ENCODE measurements around the gene CASTOR1.
A peak's percentile ranks its signal among the peaks of the same experiment; 100 is the strongest.

Gene CASTOR1

DNA sequence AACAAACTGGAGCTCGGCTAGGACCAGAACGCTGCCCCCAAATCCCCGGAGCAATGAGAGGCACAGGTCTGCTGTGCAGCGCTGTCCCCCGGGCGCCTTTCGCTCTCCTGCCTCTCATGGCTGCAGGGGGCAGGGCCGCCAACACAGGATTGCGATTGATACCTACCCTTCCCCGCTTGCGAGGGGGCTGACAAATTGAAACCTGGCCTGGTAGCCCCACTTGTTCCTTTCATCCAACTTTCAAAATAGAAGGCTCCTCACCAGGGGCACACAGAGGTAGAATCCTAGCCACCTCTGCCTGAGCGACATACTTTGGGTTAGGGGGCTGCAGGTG lies 642 bp upstream of the CASTOR1 start:
- no peak for DNase-seq (ENCODE audit: low read depth)
- TF ChIP-seq, protein P1, sequence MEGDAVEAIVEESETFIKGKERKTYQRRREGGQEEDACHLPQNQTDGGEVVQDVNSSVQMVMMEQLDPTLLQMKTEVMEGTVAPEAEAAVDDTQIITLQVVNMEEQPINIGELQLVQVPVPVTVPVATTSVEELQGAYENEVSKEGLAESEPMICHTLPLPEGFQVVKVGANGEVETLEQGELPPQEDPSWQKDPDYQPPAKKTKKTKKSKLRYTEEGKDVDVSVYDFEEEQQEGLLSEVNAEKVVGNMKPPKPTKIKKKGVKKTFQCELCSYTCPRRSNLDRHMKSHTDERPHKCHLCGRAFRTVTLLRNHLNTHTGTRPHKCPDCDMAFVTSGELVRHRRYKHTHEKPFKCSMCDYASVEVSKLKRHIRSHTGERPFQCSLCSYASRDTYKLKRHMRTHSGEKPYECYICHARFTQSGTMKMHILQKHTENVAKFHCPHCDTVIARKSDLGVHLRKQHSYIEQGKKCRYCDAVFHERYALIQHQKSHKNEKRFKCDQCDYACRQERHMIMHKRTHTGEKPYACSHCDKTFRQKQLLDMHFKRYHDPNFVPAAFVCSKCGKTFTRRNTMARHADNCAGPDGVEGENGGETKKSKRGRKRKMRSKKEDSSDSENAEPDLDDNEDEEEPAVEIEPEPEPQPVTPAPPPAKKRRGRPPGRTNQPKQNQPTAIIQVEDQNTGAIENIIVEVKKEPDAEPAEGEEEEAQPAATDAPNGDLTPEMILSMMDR (IDR thresholded peaks at IDR 0.05; ENCODE audit: low read depth, low read length, missing control alignments): no peak
- in situ Hi-C loops (cut with HindIII; ENCODE audit: low sequenced_read_pairs): no loop called here
- H3K4me3 ChIP-seq (ENCODE audit: low read depth, low read length): peak overlapping the region; percentile 85

DNA sequence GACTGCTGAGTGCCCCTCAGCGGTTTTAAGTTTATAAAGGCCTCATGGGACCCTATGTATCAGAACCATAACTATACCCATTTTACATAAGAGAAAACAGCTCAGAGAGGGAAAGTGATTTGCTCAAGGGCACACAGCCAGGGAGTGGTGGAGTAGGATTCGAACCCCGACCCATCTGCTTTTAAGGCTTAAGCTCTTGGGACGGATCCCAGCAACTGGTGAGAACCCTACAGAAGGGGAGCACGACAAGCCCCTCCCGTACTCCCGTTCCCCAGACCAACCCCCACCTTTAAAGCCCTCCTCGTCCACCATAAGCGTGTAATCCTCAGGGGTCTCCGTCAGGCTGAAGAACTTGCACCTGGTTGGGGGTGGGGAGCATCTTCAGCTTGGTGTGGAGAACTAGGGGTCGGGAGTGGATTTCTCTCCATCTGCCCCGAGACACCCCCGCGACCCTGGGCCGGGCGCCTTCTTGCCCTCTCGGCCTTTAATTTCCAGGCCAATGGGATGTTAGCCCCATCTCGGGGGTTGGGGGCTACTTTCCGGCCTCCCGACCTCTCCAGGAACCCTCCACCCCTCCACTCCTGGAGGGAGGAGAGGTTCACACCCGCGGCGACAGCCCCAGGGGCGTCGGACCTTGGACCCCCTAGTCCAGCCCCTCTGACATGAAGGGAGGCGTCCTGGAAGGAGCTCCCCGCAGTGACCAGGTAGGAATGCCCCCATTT lies 725 bp downstream of the CASTOR1 start:
- in situ Hi-C loops (cut with HindIII; ENCODE audit: low sequenced_read_pairs): no loop called here

DNA sequence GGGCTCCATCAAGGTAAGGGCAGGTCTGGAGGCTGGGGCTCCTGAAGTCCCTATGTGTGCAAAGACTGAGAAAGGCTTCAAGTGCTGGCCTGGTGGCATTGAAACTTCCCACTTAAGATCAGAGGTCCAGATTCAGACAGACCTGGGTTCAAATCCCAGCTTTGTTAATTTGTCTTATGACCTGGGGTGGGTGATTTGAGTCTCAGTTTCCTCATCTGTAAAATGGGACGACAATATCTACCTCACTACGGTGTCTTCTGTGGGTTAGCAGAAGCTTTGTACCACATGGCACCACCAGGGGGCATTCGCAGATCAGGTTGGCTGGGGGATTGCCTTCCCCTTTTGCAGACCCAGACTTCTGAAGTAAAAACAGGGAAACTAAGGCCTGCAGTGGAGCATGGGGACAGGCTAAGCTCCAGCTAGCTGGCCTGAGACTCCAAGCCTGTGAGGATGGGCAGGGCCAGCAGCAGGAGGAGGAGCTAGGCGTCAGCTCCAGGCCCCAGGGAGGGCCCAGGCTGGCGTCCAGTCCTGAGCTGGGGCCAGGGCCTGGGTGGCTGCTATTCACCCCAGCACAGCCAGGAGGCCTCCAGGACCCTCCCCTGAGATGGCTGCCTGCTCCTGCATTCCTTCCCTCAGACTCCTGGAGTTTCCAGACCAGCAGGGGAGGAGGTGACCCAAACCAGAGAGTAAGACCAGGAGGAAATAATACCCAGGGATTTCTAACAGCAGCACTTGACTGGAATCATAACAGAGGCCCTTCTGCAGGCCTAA lies 1.5 kb downstream of the CASTOR1 start:
- in situ Hi-C loops (cut with HindIII; ENCODE audit: low sequenced_read_pairs): no loop called here
- H3K4me3 ChIP-seq (ENCODE audit: low read depth, low read length): peak overlapping the region; percentile 85
- peak; percentile 87 for DNase-seq (ENCODE audit: low read depth)
- TF ChIP-seq, protein P1 (IDR thresholded peaks at IDR 0.05; ENCODE audit: low read depth, low read length, missing control alignments): peak; percentile 73

More for the DNA sequence above, 725 bp downstream of the CASTOR1 start:
- peak overlapping the region; percentile 85 for H3K4me3 ChIP-seq (ENCODE audit: low read depth, low read length)
- TF ChIP-seq, protein P1 (IDR thresholded peaks at IDR 0.05; ENCODE audit: low read depth, low read length, missing control alignments): no peak
- no peak for DNase-seq (ENCODE audit: low read depth)

DNA sequence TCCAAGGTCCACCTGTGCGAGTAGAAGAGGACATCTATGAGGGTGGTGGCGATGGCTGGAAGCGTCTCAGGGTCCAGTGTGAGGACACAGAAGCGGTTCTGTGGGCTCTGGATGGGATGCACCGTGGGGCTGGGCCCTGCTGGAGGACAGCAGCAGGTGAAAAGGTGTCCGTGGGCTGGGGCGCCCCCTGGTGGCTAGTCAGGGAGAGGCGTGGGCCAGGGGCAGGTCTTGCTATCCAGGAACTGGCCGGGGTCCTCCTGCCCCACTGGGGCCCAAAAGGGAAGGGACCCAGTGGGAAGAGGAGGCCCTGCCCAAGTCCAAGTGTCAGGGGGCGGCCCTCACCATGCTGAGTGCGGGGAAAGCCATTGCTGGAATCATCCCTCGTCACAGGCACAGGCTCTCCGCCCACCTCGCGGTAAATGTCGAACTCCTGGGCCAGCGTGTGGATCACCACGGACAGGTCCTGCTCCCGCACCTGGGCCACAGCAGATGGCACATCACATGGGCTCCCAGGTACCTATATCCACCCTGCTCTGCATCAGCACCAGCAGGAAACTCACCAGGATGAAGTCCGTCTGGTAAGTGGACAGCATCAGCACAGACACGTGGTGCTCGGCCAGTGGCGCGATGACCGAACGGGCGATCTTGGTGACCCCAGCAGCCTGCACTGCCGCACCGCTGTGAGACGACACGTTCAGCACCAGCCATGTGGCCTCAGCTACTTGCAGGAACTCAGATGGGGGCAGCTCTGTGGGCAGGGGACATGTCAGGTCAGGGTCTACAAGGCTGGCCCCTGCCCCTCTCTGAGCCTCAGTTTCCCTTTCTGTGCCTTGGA lies 2.3 kb downstream of the CASTOR1 start:
- H3K4me3 ChIP-seq (ENCODE audit: low read depth, low read length): no peak overlapping the region
- TF ChIP-seq, protein P1 (IDR thresholded peaks at IDR 0.05; ENCODE audit: low read depth, low read length, missing control alignments): peak; percentile 90
- in situ Hi-C loops (cut with HindIII; ENCODE audit: low sequenced_read_pairs): no loop called here
- no peak for DNase-seq (ENCODE audit: low read depth)

DNA sequence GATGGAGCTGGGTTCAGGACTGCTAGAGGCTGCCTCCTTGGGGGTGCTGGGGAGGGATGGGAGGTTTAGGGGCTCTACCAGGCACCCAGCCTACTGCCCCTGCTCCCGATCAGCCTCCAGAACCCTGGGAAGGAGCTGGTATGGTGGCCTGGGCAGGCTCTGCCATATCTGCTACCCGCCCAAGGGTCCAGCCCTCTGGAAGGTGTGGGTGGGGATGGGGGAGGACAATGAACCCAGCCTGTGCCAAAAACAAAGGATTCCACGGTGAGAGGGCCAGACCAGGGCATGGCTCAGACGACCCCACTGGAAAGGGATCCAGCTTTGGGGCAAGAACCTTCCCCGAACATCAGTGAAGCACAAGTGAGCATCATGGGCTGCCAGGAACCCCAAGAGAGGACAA lies 3.0 kb downstream of the CASTOR1 start:
- H3K4me3 ChIP-seq (ENCODE audit: low read depth, low read length): no peak overlapping the region
- TF ChIP-seq, protein P1 (IDR thresholded peaks at IDR 0.05; ENCODE audit: low read depth, low read length, missing control alignments): no peak
- in situ Hi-C loops (cut with HindIII; ENCODE audit: low sequenced_read_pairs): no loop called here
- no peak for DNase-seq (ENCODE audit: low read depth)

DNA sequence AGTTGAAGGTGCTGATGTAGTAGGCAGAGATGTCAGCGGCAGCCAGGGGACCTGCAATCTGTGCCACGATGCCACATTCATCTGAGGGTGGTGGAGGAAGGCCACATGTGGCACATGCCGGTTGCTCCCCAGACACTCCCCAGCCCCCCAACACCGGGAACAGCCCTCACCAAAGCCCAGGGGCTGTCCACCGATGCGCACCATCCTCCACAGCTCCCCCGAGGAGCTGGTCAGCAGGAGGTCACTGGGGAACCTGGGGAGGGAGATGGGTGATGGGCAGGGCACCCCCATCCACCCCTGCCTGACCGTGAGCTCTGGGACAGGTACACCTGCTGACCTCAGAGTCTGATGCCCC lies 3.5 kb downstream of the CASTOR1 start:
- in situ Hi-C loops (cut with HindIII; ENCODE audit: low sequenced_read_pairs): no loop called here
- no peak for DNase-seq (ENCODE audit: low read depth)
- H3K4me3 ChIP-seq (ENCODE audit: low read depth, low read length): no peak overlapping the region
- TF ChIP-seq, protein P1 (IDR thresholded peaks at IDR 0.05; ENCODE audit: low read depth, low read length, missing control alignments): no peak

Measured in astrocyte of the cerebellum (primary cell).